ENCODE data around the gene SLAMF7. TPM values are rescaled to one million over a fixed set of nuclear protein-coding genes. Genes with fewer than 3 reads are reported as not detected.
"Not testable (repeated sequence)": the region's sequence is repeated elsewhere in the genome, so short reads cannot be mapped to it uniquely, and the experiment has no call there.

The SLAMF7 gene
- total and polyA plus RNA-seq, 9 donors, result 0.09 to 0.49 (median 0.29) TPM

GRCh38 chr1:160782988-160783765 lies 44.1 kb downstream of the SLAMF7 start:
- not testable (repeated sequence) for H3K36me3 ChIP-seq (ENCODE audit: control insufficient read depth, insufficient read depth, low read length); DNase-seq; H3K27me3 ChIP-seq (ENCODE audit: control insufficient read depth, insufficient read depth, low read length); H3K9me3 ChIP-seq (replicated peaks; ENCODE audit: control insufficient read depth, low read depth, low read length); H3K4me1 ChIP-seq (ENCODE audit: control insufficient read depth, insufficient read depth, low read length); H3K4me3 ChIP-seq (ENCODE audit: low read length); H3K27ac ChIP-seq (ENCODE audit: low read length)
- WGBS (ENCODE audit: insufficient coverage), result 86% methylated on average over 20 of the region's 25 CpGs

- H3K4me1 ChIP-seq (ENCODE audit: control insufficient read depth, insufficient read depth, low read length), result no peaks in the 10 kb centered on the region
- no peaks in the 10 kb centered on the region for H3K27me3 ChIP-seq (ENCODE audit: control insufficient read depth, insufficient read depth, low read length)
- H3K36me3 ChIP-seq (ENCODE audit: control insufficient read depth, insufficient read depth, low read length), result no peaks in the 10 kb centered on the region
- no peaks in the 10 kb centered on the region for H3K9me3 ChIP-seq (replicated peaks; ENCODE audit: control insufficient read depth, low read depth, low read length)
- DNase-seq, result no peak
- 80% methylated on average over 1 of the region's 11 CpGs for WGBS (ENCODE audit: insufficient coverage)
- no peak overlapping the region for H3K4me3 ChIP-seq (ENCODE audit: low read length)
- H3K27ac ChIP-seq (ENCODE audit: low read length), result no peak overlapping the region
Observed at GRCh38 chr1:160789051-160789701, 50.1 kb downstream of the SLAMF7 start.

DNA sequence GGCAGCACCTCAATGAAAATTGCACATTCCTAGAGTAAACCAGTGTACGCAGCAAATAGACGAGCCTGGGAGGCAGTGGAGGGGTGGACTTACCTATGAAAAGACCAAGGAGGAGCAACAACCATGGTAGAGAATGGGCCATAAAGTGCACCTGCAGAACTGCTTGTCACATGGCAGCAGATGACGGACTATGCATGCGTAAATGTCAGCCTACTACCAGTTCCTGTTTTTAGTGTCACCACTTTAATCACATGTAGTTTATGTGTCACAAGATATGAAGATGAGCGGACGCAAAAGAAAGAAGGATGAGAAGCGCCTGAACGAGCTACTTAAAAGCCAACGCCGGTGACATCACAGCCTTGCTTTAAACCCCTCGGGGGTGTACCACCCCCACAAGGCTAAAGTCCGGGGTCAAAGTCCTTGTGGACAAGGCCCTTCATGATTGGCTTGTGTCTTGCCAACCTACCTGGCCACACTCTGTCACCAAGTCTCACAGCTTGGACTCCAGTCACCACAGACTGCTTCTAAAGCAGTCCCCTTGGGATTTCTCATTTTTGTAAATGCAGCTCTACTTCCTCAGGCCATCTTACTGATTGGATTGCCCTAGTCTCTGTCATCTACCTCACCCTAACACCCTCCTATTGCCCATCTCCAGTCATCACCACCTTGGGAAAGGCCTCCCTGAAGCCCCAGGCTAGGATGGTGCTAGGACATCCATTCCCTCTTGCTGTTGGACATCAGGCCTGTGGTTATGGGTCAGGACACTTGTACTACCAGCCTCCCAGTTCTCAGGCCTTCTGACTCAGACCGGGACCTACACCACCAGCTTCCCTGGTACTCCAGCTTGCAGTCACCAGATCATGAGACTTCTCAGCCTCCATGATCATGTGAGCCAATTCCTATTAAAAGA lies 50.9 kb downstream of the SLAMF7 start:
- 89% methylated on average over 10 of the region's 13 CpGs for WGBS (ENCODE audit: insufficient coverage)
- Histone ChIP-seq H3K4me1 (ENCODE audit: control insufficient read depth, insufficient read depth, low read length) (no peaks in the 10 kb centered on the region), H3K4me3 (ENCODE audit: low read length) (no peak overlapping the region), H3K9me3 (replicated peaks; ENCODE audit: control insufficient read depth, low read depth, low read length) (no peaks in the 10 kb centered on the region), H3K36me3 (ENCODE audit: control insufficient read depth, insufficient read depth, low read length) (no peaks in the 10 kb centered on the region), H3K27ac (ENCODE audit: low read length) (no peak overlapping the region), H3K27me3 (ENCODE audit: control insufficient read depth, insufficient read depth, low read length) (no peaks in the 10 kb centered on the region)
- peak; percentile 38 for DNase-seq

DNA sequence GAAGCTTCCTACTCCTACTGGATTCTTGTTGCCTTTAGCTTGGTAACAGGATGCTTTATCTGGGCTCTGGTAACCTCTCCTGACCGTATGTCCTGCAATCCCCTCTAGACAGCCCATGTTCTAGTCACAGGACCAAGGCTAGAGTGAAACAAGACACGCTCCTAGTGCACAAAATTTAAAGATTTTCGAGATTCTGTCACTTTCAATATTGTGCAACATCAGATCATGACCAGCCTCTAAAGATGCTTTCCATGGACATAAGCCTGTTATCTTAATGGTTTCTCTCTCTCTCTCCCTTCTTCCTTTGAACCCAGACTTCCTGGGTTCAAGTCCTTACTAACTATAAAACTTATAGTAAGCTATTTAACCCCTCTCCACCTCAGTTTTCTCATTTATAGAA lies 55.3 kb downstream of the SLAMF7 start:
- no peaks in the 10 kb centered on the region for H3K36me3 ChIP-seq (ENCODE audit: control insufficient read depth, insufficient read depth, low read length)
- H3K27me3 ChIP-seq (ENCODE audit: control insufficient read depth, insufficient read depth, low read length), result no peaks in the 10 kb centered on the region
- no peak for DNase-seq
- no peak overlapping the region for H3K27ac ChIP-seq (ENCODE audit: low read length)
- no peaks in the 10 kb centered on the region for H3K9me3 ChIP-seq (replicated peaks; ENCODE audit: control insufficient read depth, low read depth, low read length)
- H3K4me3 ChIP-seq (ENCODE audit: low read length), result no peak overlapping the region
- no peaks in the 10 kb centered on the region for H3K4me1 ChIP-seq (ENCODE audit: control insufficient read depth, insufficient read depth, low read length)
- 33% methylated on average over 2 of the region's 3 CpGs for WGBS (ENCODE audit: insufficient coverage)

DNA sequence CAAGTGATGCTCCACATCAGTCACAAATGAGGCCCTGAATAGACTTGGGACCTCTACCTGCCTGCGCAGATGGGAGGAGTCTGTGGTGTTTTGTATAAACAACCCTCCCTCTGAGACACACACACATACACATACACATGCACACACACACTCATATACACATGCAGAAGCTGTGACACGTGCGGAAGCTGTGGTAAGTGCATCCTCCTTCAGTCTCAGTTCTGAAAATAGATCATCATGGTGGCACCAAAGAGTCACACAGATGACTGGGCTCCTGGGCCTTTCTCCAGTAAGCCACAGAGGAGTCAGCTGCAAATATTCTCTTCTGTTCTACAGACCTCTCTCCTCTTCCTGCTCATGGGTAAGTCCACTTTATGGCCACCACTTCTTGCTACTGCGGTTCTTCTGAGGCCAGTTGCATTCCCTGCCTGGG lies 56.9 kb downstream of the SLAMF7 start, which contains the start of gene LY9:
LY9 (plus strand) TSS at position 224 of the 433 bp plus-strand sequence; CDS start at position 238, 14 bp downstream.
- H3K4me1 ChIP-seq (ENCODE audit: control insufficient read depth, insufficient read depth, low read length), result no peaks in the 10 kb centered on the region
- no peaks in the 10 kb centered on the region for H3K27me3 ChIP-seq (ENCODE audit: control insufficient read depth, insufficient read depth, low read length)
- H3K27ac ChIP-seq (ENCODE audit: low read length), result no peak within 1 kb of the TSS
- peak; percentile 33 for DNase-seq
- H3K4me3 ChIP-seq (ENCODE audit: low read length), result no peak within 1 kb of the TSS
- H3K9me3 ChIP-seq (replicated peaks; ENCODE audit: control insufficient read depth, low read depth, low read length), result no peaks in the 10 kb centered on the region
- WGBS (ENCODE audit: insufficient coverage), result 88% methylated on average over 2 of the region's 4 CpGs
- no peaks in the 10 kb centered on the region for H3K36me3 ChIP-seq (ENCODE audit: control insufficient read depth, insufficient read depth, low read length)

DNA sequence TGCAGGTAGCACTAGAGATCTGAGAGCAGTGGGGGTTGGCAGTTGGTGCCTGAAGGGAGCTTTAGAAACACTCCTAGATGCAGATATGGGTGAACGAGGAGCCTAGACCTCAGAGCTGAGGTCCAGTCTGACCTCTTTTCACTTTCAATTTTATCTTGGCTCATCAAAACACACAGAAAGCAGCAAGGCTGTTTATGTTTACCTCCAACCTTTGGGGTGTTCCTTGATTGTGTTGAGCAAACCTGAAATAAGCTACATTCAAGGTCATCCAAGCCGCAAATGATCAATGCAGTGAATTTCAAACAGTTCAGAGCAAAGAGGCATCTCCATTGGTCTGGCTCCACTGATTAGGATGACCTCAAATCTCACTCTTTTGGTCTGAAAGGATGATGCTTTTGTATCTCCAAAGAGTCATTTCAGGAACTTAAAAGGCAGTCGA lies 58.2 kb downstream of the SLAMF7 start:
- Histone ChIP-seq H3K36me3 (ENCODE audit: control insufficient read depth, insufficient read depth, low read length) (no peaks in the 10 kb centered on the region), H3K4me1 (ENCODE audit: control insufficient read depth, insufficient read depth, low read length) (no peaks in the 10 kb centered on the region), H3K4me3 (ENCODE audit: low read length) (no peak overlapping the region), H3K27me3 (ENCODE audit: control insufficient read depth, insufficient read depth, low read length) (no peaks in the 10 kb centered on the region), H3K27ac (ENCODE audit: low read length) (no peak overlapping the region), H3K9me3 (replicated peaks; ENCODE audit: control insufficient read depth, low read depth, low read length) (no peaks in the 10 kb centered on the region)
- WGBS (ENCODE audit: insufficient coverage), result 83% methylated on average over 1 of the region's 3 CpGs
- no peak for DNase-seq

DNA sequence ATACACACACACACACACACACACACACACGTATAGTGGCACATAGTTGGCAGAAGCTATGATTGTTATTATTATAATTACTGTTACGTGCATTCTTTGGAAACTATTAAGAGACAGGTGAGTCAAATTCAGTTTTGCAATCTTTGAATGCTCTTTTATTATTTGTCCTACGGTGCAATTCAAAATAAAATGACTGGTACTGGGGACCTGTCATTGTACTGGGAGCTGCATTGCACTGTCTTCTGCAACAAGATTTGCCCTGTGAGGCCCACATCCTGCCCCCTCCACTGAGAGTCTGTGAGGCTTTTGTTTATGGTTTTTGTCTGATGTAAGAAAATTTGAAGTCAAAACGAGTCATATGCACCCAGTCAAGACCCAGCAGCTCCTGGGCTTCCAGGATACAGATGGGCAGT lies 58.8 kb downstream of the SLAMF7 start:
- WGBS (ENCODE audit: insufficient coverage), result no CpG with 5 or more reads among the region's 4 CpGs
- no peak overlapping the region for H3K27ac ChIP-seq (ENCODE audit: low read length)
- no peak for DNase-seq
- H3K4me1 ChIP-seq (ENCODE audit: control insufficient read depth, insufficient read depth, low read length), result no peaks in the 10 kb centered on the region
- no peaks in the 10 kb centered on the region for H3K36me3 ChIP-seq (ENCODE audit: control insufficient read depth, insufficient read depth, low read length)
- no peaks in the 10 kb centered on the region for H3K27me3 ChIP-seq (ENCODE audit: control insufficient read depth, insufficient read depth, low read length)
- no peaks in the 10 kb centered on the region for H3K9me3 ChIP-seq (replicated peaks; ENCODE audit: control insufficient read depth, low read depth, low read length)
- no peak overlapping the region for H3K4me3 ChIP-seq (ENCODE audit: low read length)

- 73% methylated on average over 1 of the region's 2 CpGs for WGBS (ENCODE audit: insufficient coverage)
- no peak for DNase-seq
- H3K9me3 ChIP-seq (replicated peaks; ENCODE audit: control insufficient read depth, low read depth, low read length), result no peaks in the 10 kb centered on the region
- H3K27ac ChIP-seq (ENCODE audit: low read length), result no peak overlapping the region
- no peaks in the 10 kb centered on the region for H3K4me1 ChIP-seq (ENCODE audit: control insufficient read depth, insufficient read depth, low read length)
- no peaks in the 10 kb centered on the region for H3K27me3 ChIP-seq (ENCODE audit: control insufficient read depth, insufficient read depth, low read length)
- no peaks in the 10 kb centered on the region for H3K36me3 ChIP-seq (ENCODE audit: control insufficient read depth, insufficient read depth, low read length)
- H3K4me3 ChIP-seq (ENCODE audit: low read length), result no peak overlapping the region
Observed at GRCh38 chr1:160798439-160798838, 59.4 kb downstream of the SLAMF7 start.

- no peaks in the 10 kb centered on the region for H3K36me3 ChIP-seq (ENCODE audit: control insufficient read depth, insufficient read depth, low read length)
- H3K27ac ChIP-seq (ENCODE audit: low read length), result no peak overlapping the region
- DNase-seq, result no peak
- no peak overlapping the region for H3K4me3 ChIP-seq (ENCODE audit: low read length)
- no peaks in the 10 kb centered on the region for H3K27me3 ChIP-seq (ENCODE audit: control insufficient read depth, insufficient read depth, low read length)
- H3K4me1 ChIP-seq (ENCODE audit: control insufficient read depth, insufficient read depth, low read length), result no peaks in the 10 kb centered on the region
- WGBS (ENCODE audit: insufficient coverage), result 82% methylated on average over 5 of the region's 5 CpGs
- H3K9me3 ChIP-seq (replicated peaks; ENCODE audit: control insufficient read depth, low read depth, low read length), result no peaks in the 10 kb centered on the region
Observed at GRCh38 chr1:160799641-160800040, 60.6 kb downstream of the SLAMF7 start.

- WGBS (ENCODE audit: insufficient coverage), result no CpG with 5 or more reads among the region's 1 CpG
- H3K4me3 ChIP-seq (ENCODE audit: low read length), result no peak overlapping the region
- no peaks in the 10 kb centered on the region for H3K4me1 ChIP-seq (ENCODE audit: control insufficient read depth, insufficient read depth, low read length)
- H3K27me3 ChIP-seq (ENCODE audit: control insufficient read depth, insufficient read depth, low read length), result no peaks in the 10 kb centered on the region
- H3K9me3 ChIP-seq (replicated peaks; ENCODE audit: control insufficient read depth, low read depth, low read length), result no peaks in the 10 kb centered on the region
- H3K36me3 ChIP-seq (ENCODE audit: control insufficient read depth, insufficient read depth, low read length), result no peaks in the 10 kb centered on the region
- no peak for DNase-seq
- H3K27ac ChIP-seq (ENCODE audit: low read length), result no peak overlapping the region
Observed at GRCh38 chr1:160800142-160800541, 61.1 kb downstream of the SLAMF7 start.
